Stimulated activated CD4-positive, alpha-beta T cell treated with anti-CD3 and anti-CD28 coated beads, Interleukin-2, amount 100 ng/mL, for 4 hours (primary cell): ENCODE results near the gene POFUT2.
"Not testable (repeated sequence)": the region's sequence is repeated elsewhere in the genome, so short reads cannot be mapped to it uniquely, and the experiment has no call there.

ENCODE experiments used
- DNase-seq: peaks from one replicate; pipeline ENCODE4 v3.0.0-alpha.2; 2020; ENCODE audit warnings: low read depth

POFUT2 gene

GRCh38 chr21:45326169-45326851 is 38.6 kb upstream of the POFUT2 start:
- DNase-seq = no peak

GRCh38 chr21:45325206-45326168 is 37.8 kb upstream of the POFUT2 start:
- no peak for DNase-seq

DNA sequence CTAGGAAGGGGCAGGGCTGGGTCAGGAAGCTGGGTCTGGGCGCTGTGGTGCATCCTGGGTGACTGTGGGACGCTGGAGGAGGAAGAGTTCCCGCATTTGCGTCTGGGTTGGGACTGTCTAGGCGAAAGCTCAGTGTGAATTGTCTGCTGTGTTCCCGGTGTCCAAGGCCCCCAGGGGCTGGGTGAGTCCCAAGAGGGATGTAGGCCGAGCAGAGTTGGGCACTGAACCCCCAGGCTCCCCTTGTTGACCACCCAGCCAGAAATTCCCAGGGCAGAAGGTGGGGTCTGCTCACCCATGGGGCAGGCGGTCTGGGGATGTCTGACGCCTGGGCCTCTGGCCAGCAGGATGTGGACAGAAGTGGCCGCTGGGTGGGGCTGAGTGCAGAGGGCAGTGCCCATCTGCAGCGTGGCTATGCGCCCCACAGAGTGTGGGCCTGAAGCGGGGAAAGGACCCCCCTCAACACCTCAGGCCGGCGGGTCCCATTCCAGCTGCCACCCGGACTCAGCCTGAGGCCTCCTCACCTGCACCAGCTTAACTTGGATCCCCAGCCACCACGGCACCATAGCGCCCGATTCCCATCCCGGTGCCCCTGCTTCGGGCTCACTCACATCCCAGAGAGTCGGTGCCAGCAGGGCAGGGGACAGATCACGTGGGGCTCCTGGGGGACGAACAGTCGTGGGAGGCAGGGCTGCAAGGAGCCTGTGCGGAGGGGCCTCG is 37.0 kb upstream of the POFUT2 start:
- no peak for DNase-seq

DNA sequence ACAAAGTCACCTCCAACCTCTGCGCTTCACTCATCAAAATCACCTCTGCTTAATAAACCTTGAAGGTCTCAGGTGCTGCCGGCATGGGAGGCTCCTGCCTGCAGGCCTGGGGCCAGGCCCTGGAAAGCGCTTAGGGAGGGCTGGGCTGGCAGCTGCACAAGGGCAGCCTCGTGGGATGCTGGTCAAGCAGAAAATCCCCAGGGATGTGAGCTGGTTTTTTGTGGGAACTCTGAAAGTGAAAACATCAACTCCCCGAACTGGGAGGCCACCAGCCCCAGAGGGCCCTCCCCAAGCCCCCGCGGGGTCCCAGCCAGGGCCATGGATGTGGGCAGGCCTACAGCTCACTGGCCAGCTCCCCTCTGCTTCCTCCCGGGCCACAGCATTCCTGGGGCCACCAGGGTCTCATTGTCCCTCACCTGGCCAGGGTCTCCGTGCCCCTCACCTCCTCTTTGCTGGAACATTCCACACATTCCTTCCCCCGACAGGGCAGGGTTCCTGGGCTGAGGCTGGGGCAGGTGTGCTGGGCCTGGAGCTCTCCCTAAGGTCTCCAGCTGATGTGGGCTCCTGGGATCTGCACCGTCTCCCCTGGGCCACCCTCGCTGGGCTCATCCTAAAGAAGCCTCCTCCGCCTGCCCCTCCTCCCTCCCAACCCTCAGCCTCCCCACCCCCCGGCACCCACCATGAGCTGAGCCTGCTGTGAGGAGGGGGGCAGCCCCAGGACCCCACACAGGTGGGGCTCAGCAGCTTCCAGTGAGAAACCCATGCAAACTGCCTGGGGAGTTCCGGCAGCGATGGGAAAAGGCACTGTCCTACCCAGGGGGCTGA is 36.0 kb upstream of the POFUT2 start:
- no peak for DNase-seq

GRCh38 chr21:45322960-45323461 is 35.3 kb upstream of the POFUT2 start:
- no peak for DNase-seq

- no peak for DNase-seq
Observed at GRCh38 chr21:45322231-45322959, 34.7 kb upstream of the POFUT2 start.

GRCh38 chr21:45320261-45321025 is 32.7 kb upstream of the POFUT2 start:
- DNase-seq = no peak

DNA sequence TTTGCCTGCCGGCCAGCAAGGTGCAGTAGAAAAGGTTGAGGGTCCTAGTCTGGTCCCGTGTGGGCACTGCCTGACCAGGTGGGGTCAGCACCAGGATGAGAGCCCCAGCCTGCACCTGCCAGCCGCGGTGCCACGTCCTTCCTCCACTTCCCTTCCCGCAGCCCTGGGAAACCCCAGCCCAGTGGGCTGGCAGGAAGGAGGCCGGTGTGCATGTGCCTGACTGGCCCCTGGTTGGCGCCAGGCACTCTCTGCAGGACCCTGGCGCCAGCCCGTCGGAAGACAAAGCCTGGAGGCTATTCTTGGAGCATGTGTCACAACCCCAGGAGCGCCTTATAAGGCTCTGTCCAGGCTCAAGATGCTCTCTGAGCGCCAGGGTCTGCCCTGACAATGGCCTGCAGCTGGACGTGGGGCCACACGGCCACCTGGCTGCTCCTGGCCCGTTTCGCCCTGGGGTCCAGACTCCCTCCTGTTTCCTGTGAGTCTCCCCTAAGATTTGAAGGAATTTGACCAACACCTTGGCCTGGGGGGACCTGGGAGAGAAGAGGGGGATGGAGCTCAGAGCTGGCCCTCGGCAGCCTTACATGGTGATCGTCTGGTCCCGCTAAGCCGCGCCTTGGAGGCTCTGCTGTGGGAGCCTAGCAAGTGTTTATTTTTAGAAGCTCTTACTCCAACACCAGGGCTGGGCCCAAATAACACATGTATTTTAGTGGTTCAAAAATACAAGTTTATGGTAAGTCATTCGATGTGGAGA is 31.9 kb upstream of the POFUT2 start:
- no peak for DNase-seq

DNA sequence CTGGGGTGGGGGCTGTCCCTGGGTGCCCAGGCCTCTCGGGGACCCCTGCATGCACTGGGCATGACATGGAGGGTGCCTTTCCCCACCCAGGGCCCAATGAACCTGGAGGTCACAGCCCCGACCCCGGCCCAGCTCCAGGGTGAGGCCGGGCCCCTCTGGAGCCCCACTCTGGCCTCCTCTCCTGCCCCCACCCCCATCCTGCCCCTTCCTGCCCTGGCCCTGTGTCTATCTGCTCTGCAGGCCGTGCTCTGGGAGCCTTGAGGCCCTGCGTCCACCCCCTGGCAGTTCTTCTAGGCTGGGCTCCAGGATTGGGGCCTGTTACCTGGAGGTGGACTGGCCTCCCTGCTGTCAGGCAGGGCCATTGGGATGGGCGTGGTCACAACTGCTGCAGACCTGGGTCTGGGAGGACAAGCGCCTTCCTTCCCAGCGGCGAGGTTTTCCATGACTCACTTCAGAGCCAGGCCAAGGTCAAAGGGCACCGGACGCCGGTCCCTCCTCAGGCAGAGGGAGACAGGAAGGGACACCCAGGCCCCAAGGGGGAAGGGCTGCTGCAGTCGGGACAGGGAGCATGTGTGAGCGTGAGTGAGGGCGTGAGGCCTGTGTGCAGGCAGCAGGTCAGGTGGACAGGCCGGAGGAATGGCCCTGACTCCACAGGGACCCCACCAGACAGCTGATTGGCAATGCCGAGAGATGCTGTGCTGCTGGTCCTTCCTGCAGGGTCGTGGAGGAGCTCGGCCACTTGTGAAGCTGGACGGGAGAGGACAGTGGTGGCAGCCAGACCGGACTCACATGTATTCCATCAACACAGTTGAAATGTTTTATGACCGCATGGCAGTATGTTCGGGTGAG is 31.1 kb upstream of the POFUT2 start:
- no peak for DNase-seq

- DNase-seq = no peak
Observed at GRCh38 chr21:45318146-45318555, 30.5 kb upstream of the POFUT2 start.

- no peak for DNase-seq
Observed at GRCh38 chr21:45317398-45318145, 29.9 kb upstream of the POFUT2 start.

- no peak for DNase-seq
Observed at GRCh38 chr21:45316871-45317397, 29.2 kb upstream of the POFUT2 start.

GRCh38 chr21:45315676-45316470 is 28.2 kb upstream of the POFUT2 start:
- not testable (repeated sequence) for DNase-seq

GRCh38 chr21:45313682-45314081 is 26.0 kb upstream of the POFUT2 start:
- DNase-seq = no peak

- DNase-seq = no peak
Observed at GRCh38 chr21:45313015-45313414, 25.3 kb upstream of the POFUT2 start.

DNA sequence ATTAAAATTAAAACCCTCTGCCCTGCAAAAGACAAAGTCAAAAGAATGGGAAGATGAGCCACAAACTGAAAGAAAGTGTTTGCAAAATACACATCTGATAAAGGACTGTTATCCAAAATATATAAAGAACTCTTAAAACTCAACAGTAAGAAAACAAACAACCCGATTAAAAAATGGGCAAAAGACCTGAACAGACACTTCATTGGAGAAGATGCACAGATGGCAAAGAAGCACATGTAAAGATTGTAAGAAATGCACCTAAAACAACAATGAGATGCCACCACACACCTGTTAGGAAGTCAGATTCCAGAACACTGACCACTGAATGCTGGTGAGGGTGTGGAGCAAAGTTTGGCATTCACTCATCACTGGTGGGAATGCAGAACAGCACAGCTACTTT is 24.6 kb upstream of the POFUT2 start:
- DNase-seq = no peak
